OCI-LY7 (cell line): Measurements from ENCODE around the gene RFC3.

Experiments used
- CTCF ChIP-seq: fragments of 200-600 bp; sonication (generic); conservative IDR thresholded peaks from 2 replicates; pipeline ENCODE4 v1.5.1; 2014; ENCODE audit warnings: mild to moderate bottlenecking, antibody characterized with exemption, low read length, moderate library complexity, mixed read lengths
- EZH2phosphoT487 ChIP-seq: fragments of 200-600 bp; sonication (generic); IDR thresholded peaks from 2 replicates; pipeline ENCODE4 v1.6.1; 2018; ENCODE audit warnings: low read depth, borderline replicate concordance, mild to moderate bottlenecking, mixed run types, antibody characterized with exemption, low read length, moderate library complexity, mixed read lengths

GRCh38 chr13:33840402-33840801 is 22.5 kb downstream of the RFC3 start:
- no peak for TF ChIP-seq CTCF
- TF ChIP-seq EZH2phosphoT487 = no peak
